ENCODE results near the gene ELMO1.
A peak's percentile ranks its signal among the peaks of the same experiment; 100 is the strongest.

The ELMO1 gene

GRCh38 chr7:37038706-37039105 lies 410.0 kb downstream of the ELMO1 start:
- TF ChIP-seq JUND (IDR thresholded peaks at IDR 0.05; ENCODE audit: low read depth): no peak
- in situ Hi-C loops (cut with HindIII; ENCODE audit: low pct_unique_long_range_greater_than_20kb, low sequenced_read_pairs): no loop called here
- no peak for DNase-seq (ENCODE audit: low read depth in 1 of 2, low spot score in 1 of 2)

- DNase-seq (ENCODE audit: low read depth in 1 of 2, low spot score in 1 of 2): no peak
- in situ Hi-C loops (cut with HindIII; ENCODE audit: low pct_unique_long_range_greater_than_20kb, low sequenced_read_pairs): no loop called here
- no peak for TF ChIP-seq JUND (IDR thresholded peaks at IDR 0.05; ENCODE audit: low read depth)
Observed at GRCh38 chr7:37037286-37037685, 411.4 kb downstream of the ELMO1 start.

GRCh38 chr7:37035631-37036030 lies 413.0 kb downstream of the ELMO1 start:
- in situ Hi-C loops (cut with HindIII; ENCODE audit: low pct_unique_long_range_greater_than_20kb, low sequenced_read_pairs): no loop called here
- no peak for TF ChIP-seq JUND (IDR thresholded peaks at IDR 0.05; ENCODE audit: low read depth)
- DNase-seq (ENCODE audit: low read depth in 1 of 2, low spot score in 1 of 2): no peak

- no peak for DNase-seq (ENCODE audit: low read depth in 1 of 2, low spot score in 1 of 2)
- in situ Hi-C loops (cut with HindIII; ENCODE audit: low pct_unique_long_range_greater_than_20kb, low sequenced_read_pairs): no loop called here
- no peak for TF ChIP-seq JUND (IDR thresholded peaks at IDR 0.05; ENCODE audit: low read depth)
Observed at GRCh38 chr7:37033141-37033540, 415.5 kb downstream of the ELMO1 start.

GRCh38 chr7:37032258-37032601 lies 416.4 kb downstream of the ELMO1 start:
- TF ChIP-seq JUND (IDR thresholded peaks at IDR 0.05; ENCODE audit: low read depth): no peak
- no peak for DNase-seq (ENCODE audit: low read depth in 1 of 2, low spot score in 1 of 2)
- in situ Hi-C loops (cut with HindIII; ENCODE audit: low pct_unique_long_range_greater_than_20kb, low sequenced_read_pairs): no loop called here

GRCh38 chr7:37031571-37032257 lies 416.9 kb downstream of the ELMO1 start:
- in situ Hi-C loops (cut with HindIII; ENCODE audit: low pct_unique_long_range_greater_than_20kb, low sequenced_read_pairs): no loop called here
- DNase-seq (ENCODE audit: low read depth in 1 of 2, low spot score in 1 of 2): peak; percentile 71 to 97
- peak; percentile 99 for TF ChIP-seq JUND (IDR thresholded peaks at IDR 0.05; ENCODE audit: low read depth)

GRCh38 chr7:37028909-37029440 lies 419.7 kb downstream of the ELMO1 start:
- DNase-seq (ENCODE audit: low read depth in 1 of 2, low spot score in 1 of 2): no peak
- in situ Hi-C loops (cut with HindIII; ENCODE audit: low pct_unique_long_range_greater_than_20kb, low sequenced_read_pairs): no loop called here
- TF ChIP-seq JUND (IDR thresholded peaks at IDR 0.05; ENCODE audit: low read depth): no peak

GRCh38 chr7:37027557-37028341 lies 420.9 kb downstream of the ELMO1 start:
- no peak for TF ChIP-seq JUND (IDR thresholded peaks at IDR 0.05; ENCODE audit: low read depth)
- peak in 1 of 2 experiments; percentile 16 for DNase-seq (ENCODE audit: low read depth in 1 of 2, low spot score in 1 of 2)
- in situ Hi-C loops (cut with HindIII; ENCODE audit: low pct_unique_long_range_greater_than_20kb, low sequenced_read_pairs): no loop called here

- TF ChIP-seq JUND (IDR thresholded peaks at IDR 0.05; ENCODE audit: low read depth): no peak
- in situ Hi-C loops (cut with HindIII; ENCODE audit: low pct_unique_long_range_greater_than_20kb, low sequenced_read_pairs): no loop called here
- DNase-seq (ENCODE audit: low read depth in 1 of 2, low spot score in 1 of 2): no peak
Observed at GRCh38 chr7:37027104-37027503, 421.6 kb downstream of the ELMO1 start.

GRCh38 chr7:37018954-37019353 lies 429.7 kb downstream of the ELMO1 start:
- in situ Hi-C loops (cut with HindIII; ENCODE audit: low pct_unique_long_range_greater_than_20kb, low sequenced_read_pairs): no loop called here
- no peak for DNase-seq (ENCODE audit: low read depth in 1 of 2, low spot score in 1 of 2)
- no peak for TF ChIP-seq JUND (IDR thresholded peaks at IDR 0.05; ENCODE audit: low read depth)

GRCh38 chr7:37016064-37016878 lies 432.4 kb downstream of the ELMO1 start:
- in situ Hi-C loops (cut with HindIII; ENCODE audit: low pct_unique_long_range_greater_than_20kb, low sequenced_read_pairs): no loop called here
- no peak for DNase-seq (ENCODE audit: low read depth in 1 of 2, low spot score in 1 of 2)
- TF ChIP-seq JUND (IDR thresholded peaks at IDR 0.05; ENCODE audit: low read depth): no peak

GRCh38 chr7:37015353-37016034 lies 433.2 kb downstream of the ELMO1 start:
- in situ Hi-C loops (cut with HindIII; ENCODE audit: low pct_unique_long_range_greater_than_20kb, low sequenced_read_pairs): no loop called here
- no peak for DNase-seq (ENCODE audit: low read depth in 1 of 2, low spot score in 1 of 2)

More at GRCh38 chr7:37015353-37016034, 433.2 kb downstream of the ELMO1 start:
- no peak for TF ChIP-seq JUND (IDR thresholded peaks at IDR 0.05; ENCODE audit: low read depth)
